HG02610 (cell line): ENCODE measurements around the gene KRCC1.
A peak's percentile ranks its signal among the peaks of the same experiment; 100 is the strongest.
"Not testable (repeated sequence)": the region's sequence is repeated elsewhere in the genome, so short reads cannot be mapped to it uniquely, and the experiment has no call there.

ENCODE experiments used
- ATAC-seq: cut with Tn5 transposase; IDR thresholded peaks from one replicate; pipeline ENCODE4 v1.9.1; 2021; ENCODE audit warnings: mild to moderate bottlenecking, moderate library complexity; ENCODE audit not compliant: unreplicated experiment

The KRCC1 gene

GRCh38 chr2:88048541-88048940, 7.0 kb downstream of the KRCC1 start:
- ATAC-seq = no peak

GRCh38 chr2:88045561-88045960, 10.0 kb downstream of the KRCC1 start:
- ATAC-seq = not testable (repeated sequence)

- no peak for ATAC-seq
Measured at GRCh38 chr2:88042476-88042875, 13.1 kb downstream of the KRCC1 start.

- ATAC-seq = no peak
Measured at GRCh38 chr2:88038263-88039105, 17.1 kb downstream of the KRCC1 start.

- no peak for ATAC-seq
Measured at GRCh38 chr2:88036606-88037005, 19.0 kb downstream of the KRCC1 start.

- ATAC-seq = no peak
Measured at GRCh38 chr2:88036182-88036581, 19.4 kb downstream of the KRCC1 start.

GRCh38 chr2:88032070-88032702, 23.4 kb downstream of the KRCC1 start:
- ATAC-seq = no peak

- no peak for ATAC-seq
Measured at GRCh38 chr2:88028931-88029330, 26.7 kb downstream of the KRCC1 start.

- ATAC-seq = peak; percentile 60
Measured at GRCh38 chr2:88027697-88028389, 27.7 kb downstream of the KRCC1 start.

- no peak for ATAC-seq
Measured at GRCh38 chr2:88024509-88024908, 31.1 kb downstream of the KRCC1 start.

- no peak for ATAC-seq
Measured at GRCh38 chr2:88022669-88022921, 33.0 kb downstream of the KRCC1 start.

GRCh38 chr2:88019985-88020384, 35.6 kb downstream of the KRCC1 start:
- ATAC-seq = no peak

GRCh38 chr2:88018909-88019308, 36.7 kb downstream of the KRCC1 start:
- no peak for ATAC-seq

GRCh38 chr2:88018077-88018805, 37.3 kb downstream of the KRCC1 start:
- not testable (repeated sequence) for ATAC-seq

- not testable (repeated sequence) for ATAC-seq
Measured at GRCh38 chr2:88017780-88018038, 37.9 kb downstream of the KRCC1 start.

- peak; percentile 63 for ATAC-seq
Measured at GRCh38 chr2:88016960-88017779, 38.4 kb downstream of the KRCC1 start.

- ATAC-seq = peak; percentile 82
Measured at GRCh38 chr2:88016086-88016959, 39.3 kb downstream of the KRCC1 start, which contains the start of gene RNU2-63P. Gene RNU2-63P, minus strand, starts transcription at chr2:88016547.

GRCh38 chr2:88011011-88011410, 44.6 kb downstream of the KRCC1 start:
- ATAC-seq = no peak

- ATAC-seq = no peak
Measured at GRCh38 chr2:88010136-88010535, 45.4 kb downstream of the KRCC1 start.
